NCI-H748 (cell line): ENCODE results near the gene ZNF444.

Source experiments
- DNase-seq: peaks from one replicate; lab custom pipeline; 2025; ENCODE audit not compliant: unreplicated experiment; lab: John Stamatoyannopoulos, UW

The ZNF444 gene

GRCh38 chr19:56106993-56107392, 34.1 kb upstream of the ZNF444 start:
- no peak for DNase-seq

GRCh38 chr19:56107626-56108351, 33.3 kb upstream of the ZNF444 start:
- no peak for DNase-seq

GRCh38 chr19:56108447-56109195, 32.5 kb upstream of the ZNF444 start:
- no peak for DNase-seq

DNA sequence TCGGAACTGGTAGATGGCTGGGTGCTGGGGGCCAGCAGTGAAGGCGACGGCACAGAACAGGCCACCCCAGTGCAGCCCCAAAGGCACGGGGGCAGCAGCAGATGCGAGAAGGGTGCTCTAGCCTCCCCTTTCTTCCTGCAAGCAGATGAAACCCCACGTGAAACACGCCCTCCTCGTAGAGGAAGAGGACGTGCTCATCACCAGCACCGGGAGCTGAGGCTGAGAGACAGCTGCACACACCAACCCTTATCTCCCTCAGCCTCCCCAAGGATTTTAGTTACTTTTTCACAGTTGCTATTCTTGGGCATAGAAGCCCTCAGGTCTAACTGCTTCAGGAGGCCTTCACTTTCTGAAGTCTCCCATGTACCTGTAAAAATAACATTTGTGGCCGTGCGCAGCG, 31.9 kb upstream of the ZNF444 start:
- DNase-seq = no peak

DNA sequence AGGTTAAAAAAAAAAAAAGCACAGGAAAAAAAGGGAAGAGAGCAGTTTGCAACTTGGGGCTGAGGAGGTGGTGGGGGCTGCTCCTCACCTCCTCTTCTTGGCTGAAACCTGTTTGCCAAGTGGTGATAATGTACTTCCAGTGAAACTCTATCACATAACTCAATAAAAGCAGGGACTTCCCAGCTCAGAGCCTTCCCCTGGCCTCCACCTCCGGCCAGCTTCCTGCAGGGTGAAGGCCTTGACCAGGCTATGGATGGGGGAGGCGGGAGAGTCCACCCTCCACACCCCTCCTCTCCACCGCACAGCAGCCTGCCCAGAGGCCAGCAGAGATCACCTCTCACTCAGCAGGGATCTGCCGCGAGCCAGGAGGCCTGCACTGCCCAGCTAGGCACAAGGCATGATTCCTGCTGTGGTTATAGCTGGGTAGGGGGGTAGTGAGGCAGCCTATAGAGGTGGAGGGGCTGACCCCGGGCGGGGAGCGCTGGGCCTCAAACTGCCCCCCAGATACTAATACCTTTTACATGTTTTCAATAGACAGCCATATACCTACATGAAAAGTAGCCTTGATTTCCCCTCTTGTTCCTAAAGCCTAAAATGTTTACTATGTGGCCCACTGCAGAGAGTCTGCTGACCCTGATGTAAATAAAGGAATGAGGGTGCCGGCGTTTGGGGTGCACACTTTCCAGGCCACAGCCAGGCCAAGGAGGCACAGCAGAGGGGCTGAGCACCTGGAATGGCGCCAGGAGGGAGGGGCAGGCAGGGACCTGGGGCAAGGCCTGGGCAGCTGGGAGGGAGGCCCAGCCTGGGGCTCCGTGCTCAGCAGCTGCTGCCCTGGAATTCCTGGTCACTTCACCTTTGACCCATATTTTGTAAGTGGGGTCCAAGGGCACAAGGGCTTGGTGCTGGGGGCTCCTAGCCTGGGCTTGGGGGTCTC, 30.3 kb upstream of the ZNF444 start:
- no peak for DNase-seq

- DNase-seq = no peak
Observed at GRCh38 chr19:56111601-56112312, 29.3 kb upstream of the ZNF444 start.

DNA sequence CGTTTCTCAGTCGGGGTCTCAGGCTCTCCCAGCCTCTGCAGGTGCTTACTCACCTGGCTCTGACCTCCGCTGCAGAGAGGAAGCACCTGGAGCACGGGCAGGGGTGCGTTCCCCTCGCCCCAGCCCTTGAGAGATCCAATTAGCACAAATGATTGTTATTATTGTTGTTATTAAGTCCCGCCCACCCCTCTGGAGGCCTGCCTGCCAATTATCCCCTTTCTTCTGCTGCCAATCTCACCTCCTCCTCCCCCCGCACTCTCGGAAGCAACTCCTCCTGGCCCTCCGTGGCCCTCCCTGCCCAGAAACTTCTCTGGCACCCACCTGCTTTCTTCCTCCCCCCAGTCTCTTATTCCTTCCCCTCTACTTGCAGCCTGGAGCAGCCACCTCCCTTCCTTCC, 28.8 kb upstream of the ZNF444 start:
- peak; percentile 71 for DNase-seq

- no peak for DNase-seq
Observed at GRCh38 chr19:56113074-56113632, 27.9 kb upstream of the ZNF444 start.

- no peak for DNase-seq
Observed at GRCh38 chr19:56114051-56114777, 26.9 kb upstream of the ZNF444 start.

GRCh38 chr19:56114778-56115110, 26.3 kb upstream of the ZNF444 start:
- no peak for DNase-seq

GRCh38 chr19:56115490-56115889, 25.6 kb upstream of the ZNF444 start:
- DNase-seq = no peak

GRCh38 chr19:56116606-56117005, 24.5 kb upstream of the ZNF444 start:
- no peak for DNase-seq

DNA sequence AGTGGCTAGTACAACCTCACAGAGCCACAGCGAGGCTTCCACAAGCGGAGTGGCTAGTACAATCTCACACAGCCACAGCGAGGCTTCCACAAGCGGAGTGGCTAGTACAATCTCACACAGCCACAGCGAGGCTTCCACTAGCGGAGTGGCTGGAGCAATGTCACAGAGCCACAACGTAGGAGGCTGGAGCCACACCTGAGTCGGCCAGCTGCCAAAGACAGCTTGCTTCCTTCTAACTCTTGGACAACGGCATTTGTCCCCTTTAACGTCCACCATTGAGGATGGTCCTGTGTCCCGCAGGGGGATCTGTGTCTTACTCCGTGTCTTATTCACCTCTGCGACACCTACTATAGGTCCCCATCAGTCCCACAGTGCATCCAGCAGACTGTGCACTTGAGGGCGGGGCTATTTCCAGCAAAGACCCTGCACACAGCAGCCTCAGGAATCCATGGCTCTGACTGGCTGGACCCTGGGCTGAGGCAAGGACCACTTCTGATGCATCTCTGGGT, 23.7 kb upstream of the ZNF444 start:
- no peak for DNase-seq

DNA sequence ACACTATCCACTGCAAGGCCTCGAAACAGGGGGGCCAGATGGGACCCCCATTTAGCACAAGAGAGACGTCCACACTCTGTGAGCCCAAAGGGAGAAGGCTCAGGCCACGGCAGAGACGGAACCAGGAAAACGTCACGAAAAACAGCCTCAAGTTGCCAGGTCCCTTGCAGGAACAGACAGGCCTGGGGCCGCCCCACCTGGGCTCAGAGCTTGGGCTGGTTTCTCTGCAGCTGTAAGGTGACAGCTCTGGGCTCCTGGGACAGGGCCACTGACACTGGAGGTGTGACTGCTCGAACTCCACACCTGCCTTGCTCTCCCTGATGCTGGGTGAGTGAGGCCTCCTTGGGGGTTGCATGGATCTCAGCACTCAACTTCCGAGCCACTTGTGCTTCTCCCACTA, 23.2 kb upstream of the ZNF444 start:
- DNase-seq = no peak

DNA sequence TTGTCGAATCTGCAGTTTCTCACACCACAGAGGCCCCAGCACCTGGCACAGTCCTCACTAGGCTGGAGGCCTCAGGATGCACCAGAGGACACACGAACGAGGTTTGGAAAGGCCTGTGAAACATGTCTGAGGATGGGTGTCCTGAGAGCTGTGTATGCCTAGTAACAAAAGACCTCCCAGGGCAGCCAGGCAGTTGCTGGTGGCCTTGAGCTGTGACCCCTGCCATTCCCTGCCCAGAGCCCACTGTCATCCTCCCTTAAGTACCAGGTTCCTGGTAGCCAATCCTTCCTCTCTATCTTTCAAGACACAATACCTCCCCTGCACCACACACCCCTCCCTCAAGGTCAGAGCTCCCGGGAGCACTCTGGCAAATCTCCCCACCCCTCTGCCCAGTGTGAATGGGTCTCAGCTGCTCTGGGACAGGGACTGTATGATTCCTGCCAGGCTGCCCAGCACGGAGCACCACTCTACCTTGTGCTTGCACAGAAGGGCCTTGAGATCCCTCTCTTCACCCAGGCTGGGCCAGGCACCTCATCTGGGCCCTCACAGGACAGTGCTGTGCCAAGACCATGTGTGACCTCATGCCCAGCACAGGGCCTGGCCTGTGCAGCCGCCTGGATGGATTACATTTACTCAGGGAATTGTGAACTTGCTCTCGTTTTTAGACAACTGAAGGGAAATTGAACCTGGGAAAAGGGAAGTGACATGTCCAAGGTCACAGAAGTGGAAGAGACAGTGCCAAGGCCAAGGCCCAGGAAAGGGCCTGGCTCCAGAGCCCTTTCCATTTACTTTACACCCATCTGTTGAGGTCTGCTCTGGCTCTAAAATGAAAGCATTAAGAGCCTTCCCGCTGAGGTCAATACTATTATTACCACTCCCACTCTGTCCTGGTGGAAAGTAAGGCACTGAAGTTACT, 22.2 kb upstream of the ZNF444 start:
- no peak for DNase-seq

- no peak for DNase-seq
Observed at GRCh38 chr19:56119582-56119978, 21.5 kb upstream of the ZNF444 start.

- no peak for DNase-seq
Observed at GRCh38 chr19:56120002-56120370, 21.1 kb upstream of the ZNF444 start.

DNA sequence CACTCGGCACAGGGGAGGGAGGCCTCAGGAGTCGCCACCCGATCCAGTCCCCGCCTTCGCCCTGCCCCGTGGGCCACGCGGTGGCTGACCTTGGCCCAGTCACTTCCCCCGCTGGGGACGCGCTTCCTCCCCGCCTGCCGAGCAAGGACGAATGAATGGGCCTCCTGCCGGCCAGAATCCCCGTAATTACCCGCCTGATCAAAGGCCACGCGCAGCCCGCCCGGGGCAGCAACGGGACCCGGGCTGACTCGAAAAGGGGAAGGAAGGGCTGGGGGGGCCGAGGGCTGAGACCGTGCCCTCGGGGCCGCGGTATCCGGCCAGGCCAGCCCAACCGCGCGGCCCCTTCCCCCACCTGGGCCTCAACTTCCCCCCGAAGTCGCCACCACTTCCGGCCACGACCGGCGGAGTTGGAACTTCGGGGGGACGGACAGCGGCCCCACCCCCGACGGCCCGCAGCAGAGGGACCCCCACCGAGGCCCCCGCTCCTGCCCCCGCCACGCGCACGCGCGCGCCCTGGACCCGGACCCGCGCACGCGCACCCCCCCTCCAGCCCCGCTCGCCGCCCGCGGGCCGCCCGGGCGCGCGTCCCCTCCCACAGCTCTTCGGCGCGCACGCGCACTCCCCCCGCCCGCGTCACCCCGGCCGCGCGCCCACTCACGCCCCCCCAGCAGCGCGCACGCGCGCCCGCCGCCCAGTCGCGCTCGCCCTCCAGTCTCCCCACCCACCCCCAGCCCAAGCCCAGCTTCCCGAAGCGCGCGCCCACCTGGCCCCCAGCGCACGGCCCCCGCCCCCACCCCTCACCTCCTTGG, 20.5 kb upstream of the ZNF444 start:
- DNase-seq = peak; percentile 84
